Measurements from ENCODE around the gene ELANE.
"Not testable (repeated sequence)": the region's sequence is repeated elsewhere in the genome, so short reads cannot be mapped to it uniquely, and the experiment has no call there.

ELANE gene

GRCh38 chr19:850221-850978 lies 1.7 kb upstream of the ELANE start:
- H3K9ac ChIP-seq (ENCODE audit: low read length), result no peak overlapping the region
- H2BK12ac ChIP-seq (ENCODE audit: low read length), result no peak overlapping the region
- H3K4ac ChIP-seq (ENCODE audit: low read depth, low read length), result no peak overlapping the region
- H3K4me3 ChIP-seq (ENCODE audit: low read depth, low read length), result no peak overlapping the region
- no peak overlapping the region for H3K4me2 ChIP-seq (ENCODE audit: low read length)
- no peak overlapping the region for H3K23ac ChIP-seq (ENCODE audit: low read length)
- no peak overlapping the region for H2BK5ac ChIP-seq (ENCODE audit: low read depth, low read length, poor library complexity)
- DNase-seq, result peak; percentile 99
- H4K91ac ChIP-seq (ENCODE audit: low read depth, low read length), result no peak overlapping the region
- no peak overlapping the region for H4K12ac ChIP-seq (ENCODE audit: low read depth, low read length)
- no peak overlapping the region for H4K8ac ChIP-seq (ENCODE audit: low read depth, low read length)
- H3K79me2 ChIP-seq (ENCODE audit: control insufficient read depth, insufficient read depth, low read length, poor library complexity), result no peaks in the 10 kb centered on the region
- H3K36me3 ChIP-seq (ENCODE audit: control insufficient read depth in 1 of 2, insufficient read depth in 2 of 2, low read length in 2 of 2), result no peaks in the 10 kb centered on the region
- no CpG with 5 or more reads among the region's 28 CpGs for WGBS (ENCODE audit: extremely low coverage, insufficient coverage, insufficient read length)
- H3K79me1 ChIP-seq (ENCODE audit: low read length), result no peaks in the 10 kb centered on the region
- H2BK120ac ChIP-seq (ENCODE audit: insufficient read depth, low read length, poor library complexity), result no peak overlapping the region
- H2AFZ ChIP-seq (ENCODE audit: insufficient read depth, low read length, poor library complexity), result no peak overlapping the region
- no peak overlapping the region for H2AK5ac ChIP-seq (ENCODE audit: low read length)
- no peaks in the 10 kb centered on the region for H3K27me3 ChIP-seq (ENCODE audit: insufficient read depth, low read length)
- peaks cover 2% of the 10 kb centered on the region for H3K9me3 ChIP-seq (ENCODE audit: insufficient read depth, low read depth, low read length)
- H3K18ac ChIP-seq (ENCODE audit: low read length), result no peak overlapping the region
- no peak overlapping the region for H3K14ac ChIP-seq (ENCODE audit: low read length)
- H3K27ac ChIP-seq (ENCODE audit: low read depth, low read length), result no peak overlapping the region
- H3K4me1 ChIP-seq (ENCODE audit: control insufficient read depth in 1 of 2, insufficient read depth in 2 of 2, low read length in 2 of 2), result peaks cover 0 to 5% of the 10 kb centered on the region in 2 experiments

- Histone ChIP-seq H2BK5ac (ENCODE audit: low read depth, low read length, poor library complexity) (no peak overlapping the region), H3K4me2 (ENCODE audit: low read length) (no peak overlapping the region), H3K18ac (ENCODE audit: low read length) (no peak overlapping the region), H3K23ac (ENCODE audit: low read length) (no peak overlapping the region), H2AK5ac (ENCODE audit: low read length) (no peak overlapping the region), H4K8ac (ENCODE audit: low read depth, low read length) (no peak overlapping the region), H3K36me3 (ENCODE audit: control insufficient read depth in 1 of 2, insufficient read depth in 2 of 2, low read length in 2 of 2) (no peaks in the 10 kb centered on the region), H2AFZ (ENCODE audit: insufficient read depth, low read length, poor library complexity) (no peak overlapping the region), H3K9me3 (ENCODE audit: insufficient read depth, low read depth, low read length) (no peaks in the 10 kb centered on the region), H3K4me3 (ENCODE audit: low read depth, low read length) (no peak overlapping the region), H3K4ac (ENCODE audit: low read depth, low read length) (no peak overlapping the region), H3K9ac (ENCODE audit: low read length) (no peak overlapping the region), H2BK12ac (ENCODE audit: low read length) (no peak overlapping the region), H3K79me1 (ENCODE audit: low read length) (no peaks in the 10 kb centered on the region), H2BK120ac (ENCODE audit: insufficient read depth, low read length, poor library complexity) (no peak overlapping the region), H4K12ac (ENCODE audit: low read depth, low read length) (no peak overlapping the region), H4K91ac (ENCODE audit: low read depth, low read length) (no peak overlapping the region), H3K14ac (ENCODE audit: low read length) (no peak overlapping the region), H3K4me1 (ENCODE audit: control insufficient read depth in 1 of 2, insufficient read depth in 2 of 2, low read length in 2 of 2) (peaks cover 0 to 5% of the 10 kb centered on the region in 2 experiments), H3K79me2 (ENCODE audit: control insufficient read depth, insufficient read depth, low read length, poor library complexity) (no peaks in the 10 kb centered on the region), H3K27me3 (ENCODE audit: insufficient read depth, low read length) (no peaks in the 10 kb centered on the region), H3K27ac (ENCODE audit: low read depth, low read length) (no peak overlapping the region)
- DNase-seq, result no peak
- WGBS (ENCODE audit: extremely low coverage, insufficient coverage, insufficient read length), result no CpG with 5 or more reads among the region's 13 CpGs
These were observed 1.1 kb upstream of the ELANE start for GRCh38 chr19:850979-851335.

DNA sequence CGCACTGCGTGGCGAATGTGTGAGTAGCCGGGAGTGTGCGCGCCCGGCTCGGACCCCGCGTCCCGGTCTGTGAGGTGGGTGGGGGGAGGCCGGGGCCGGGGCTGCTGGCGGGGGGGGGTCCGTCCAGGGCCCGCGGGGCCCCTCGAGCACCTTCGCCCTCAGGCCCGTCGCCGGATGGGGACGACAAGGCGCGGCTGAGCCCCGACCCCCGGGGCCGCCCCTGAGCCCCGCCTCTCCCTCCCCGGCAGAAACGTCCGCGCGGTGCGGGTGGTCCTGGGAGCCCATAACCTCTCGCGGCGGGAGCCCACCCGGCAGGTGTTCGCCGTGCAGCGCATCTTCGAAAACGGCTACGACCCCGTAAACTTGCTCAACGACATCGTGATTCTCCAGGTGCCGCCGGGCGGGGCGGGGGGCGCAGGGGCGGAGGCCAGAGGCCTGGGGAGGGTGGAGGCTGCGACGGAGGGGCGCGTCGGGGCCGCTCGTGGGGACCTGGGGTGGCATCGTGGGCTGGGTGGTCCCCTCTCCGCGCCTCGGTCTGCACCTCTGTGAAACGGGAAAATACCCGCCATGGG lies 997 bp downstream of the ELANE start:
- no peak overlapping the region for H2AFZ ChIP-seq (ENCODE audit: insufficient read depth, low read length, poor library complexity)
- no peaks in the 10 kb centered on the region for H3K9me3 ChIP-seq (ENCODE audit: insufficient read depth, low read depth, low read length)
- H3K4me1 ChIP-seq (ENCODE audit: control insufficient read depth in 1 of 2, insufficient read depth in 2 of 2, low read length in 2 of 2), result peaks cover 0 to 5% of the 10 kb centered on the region in 2 experiments
- DNase-seq, result no peak
- no peak overlapping the region for H2AK5ac ChIP-seq (ENCODE audit: low read length)
- H3K36me3 ChIP-seq (ENCODE audit: control insufficient read depth in 1 of 2, insufficient read depth in 2 of 2, low read length in 2 of 2), result no peaks in the 10 kb centered on the region
- H3K4ac ChIP-seq (ENCODE audit: low read depth, low read length), result no peak overlapping the region
- no CpG with 5 or more reads among the region's 67 CpGs for WGBS (ENCODE audit: extremely low coverage, insufficient coverage, insufficient read length)
- no peak overlapping the region for H3K23ac ChIP-seq (ENCODE audit: low read length)
- no peak overlapping the region for H3K14ac ChIP-seq (ENCODE audit: low read length)
- no peak overlapping the region for H2BK5ac ChIP-seq (ENCODE audit: low read depth, low read length, poor library complexity)
- no peak overlapping the region for H3K9ac ChIP-seq (ENCODE audit: low read length)
- H3K18ac ChIP-seq (ENCODE audit: low read length), result no peak overlapping the region
- no peak overlapping the region for H2BK120ac ChIP-seq (ENCODE audit: insufficient read depth, low read length, poor library complexity)
- H3K79me1 ChIP-seq (ENCODE audit: low read length), result no peaks in the 10 kb centered on the region
- H4K12ac ChIP-seq (ENCODE audit: low read depth, low read length), result no peak overlapping the region
- H3K27ac ChIP-seq (ENCODE audit: low read depth, low read length), result no peak overlapping the region
- H3K4me2 ChIP-seq (ENCODE audit: low read length), result no peak overlapping the region
- no peaks in the 10 kb centered on the region for H3K79me2 ChIP-seq (ENCODE audit: control insufficient read depth, insufficient read depth, low read length, poor library complexity)
- H2BK12ac ChIP-seq (ENCODE audit: low read length), result no peak overlapping the region
- H3K27me3 ChIP-seq (ENCODE audit: insufficient read depth, low read length), result no peaks in the 10 kb centered on the region
- H3K4me3 ChIP-seq (ENCODE audit: low read depth, low read length), result no peak overlapping the region
- H4K8ac ChIP-seq (ENCODE audit: low read depth, low read length), result no peak overlapping the region
- H4K91ac ChIP-seq (ENCODE audit: low read depth, low read length), result no peak overlapping the region

GRCh38 chr19:853614-854220 lies 1.6 kb downstream of the ELANE start:
- H4K8ac ChIP-seq (ENCODE audit: low read depth, low read length); H2AK5ac ChIP-seq (ENCODE audit: low read length); H3K36me3 ChIP-seq (ENCODE audit: control insufficient read depth in 1 of 2, insufficient read depth in 2 of 2, low read length in 2 of 2); H4K12ac ChIP-seq (ENCODE audit: low read depth, low read length); H3K9ac ChIP-seq (ENCODE audit: low read length); H3K4me3 ChIP-seq (ENCODE audit: low read depth, low read length); H3K14ac ChIP-seq (ENCODE audit: low read length); H3K27me3 ChIP-seq (ENCODE audit: insufficient read depth, low read length); H3K18ac ChIP-seq (ENCODE audit: low read length); H2BK12ac ChIP-seq (ENCODE audit: low read length); H2BK120ac ChIP-seq (ENCODE audit: insufficient read depth, low read length, poor library complexity); H4K91ac ChIP-seq (ENCODE audit: low read depth, low read length); H3K9me3 ChIP-seq (ENCODE audit: insufficient read depth, low read depth, low read length); H3K4me1 ChIP-seq (ENCODE audit: control insufficient read depth in 1 of 2, insufficient read depth in 2 of 2, low read length in 2 of 2); H2BK5ac ChIP-seq (ENCODE audit: low read depth, low read length, poor library complexity); H3K4me2 ChIP-seq (ENCODE audit: low read length); H3K27ac ChIP-seq (ENCODE audit: low read depth, low read length); H3K4ac ChIP-seq (ENCODE audit: low read depth, low read length); H3K79me2 ChIP-seq (ENCODE audit: control insufficient read depth, insufficient read depth, low read length, poor library complexity); H3K23ac ChIP-seq (ENCODE audit: low read length); DNase-seq; H3K79me1 ChIP-seq (ENCODE audit: low read length); H2AFZ ChIP-seq (ENCODE audit: insufficient read depth, low read length, poor library complexity): not testable (repeated sequence)
- no CpG with 5 or more reads among the region's 17 CpGs for WGBS (ENCODE audit: extremely low coverage, insufficient coverage, insufficient read length)
